Neuronal stem cell (in vitro differentiated cells): ENCODE measurements around the gene LRRC49.
"Not testable (repeated sequence)": the region's sequence is repeated elsewhere in the genome, so short reads cannot be mapped to it uniquely, and the experiment has no call there.

Experiments
- DNase-seq: peaks from one replicate; pipeline ENCODE4 v3.0.0-alpha.2; 2013; ENCODE audit warnings: low spot score
- H2AFZ ChIP-seq: one replicate; pipeline ENCODE4 v1.6.1; 2013; ENCODE audit warnings: mild to moderate bottlenecking, low read length, inconsistent platforms
- H2AK5ac ChIP-seq: 2 replicates; pipeline ENCODE4 v1.6.1; 2013; ENCODE audit warnings: low read depth, mild to moderate bottlenecking, inconsistent platforms, low read length, moderate library complexity, mixed read lengths
- H2BK120ac ChIP-seq: 2 replicates; pipeline ENCODE4 v1.6.1; 2013; ENCODE audit warnings: low read depth, mild to moderate bottlenecking, inconsistent platforms, low read length, moderate library complexity, mixed read lengths
- H2BK12ac ChIP-seq: one replicate; pipeline ENCODE4 v1.6.1; 2013; ENCODE audit warnings: low read length, inconsistent platforms
- H2BK15ac ChIP-seq: 2 replicates; pipeline ENCODE4 v1.6.1; 2013; ENCODE audit warnings: mild to moderate bottlenecking, low read length, inconsistent platforms, mixed read lengths
- H2BK5ac ChIP-seq: one replicate; pipeline ENCODE4 v1.6.1; 2013; ENCODE audit warnings: inconsistent platforms, mild to moderate bottlenecking, low read length, moderate library complexity
- H3K14ac ChIP-seq: one replicate; pipeline ENCODE4 v1.6.1; 2013; ENCODE audit warnings: low read length, inconsistent platforms
- H3K18ac ChIP-seq: 2 replicates; pipeline ENCODE4 v1.6.1; 2013; ENCODE audit warnings: low read length, inconsistent platforms
- H3K23ac ChIP-seq: 2 replicates; pipeline ENCODE4 v1.6.1; 2013; ENCODE audit warnings: low read depth, mild to moderate bottlenecking, mixed read lengths, low read length, inconsistent platforms; ENCODE audit not compliant: poor library complexity
- H3K27ac ChIP-seq: replicated peaks from 3 replicates; pipeline ENCODE4 v1.5.1; 2013; ENCODE audit warnings: low read length, inconsistent platforms
- H3K27me3 ChIP-seq, 3 experiments: 2 replicates each; pipeline ENCODE4 v1.6.1; 2013; ENCODE audit warnings: low read length in 3 of 3, mild to moderate bottlenecking in 2 of 3, inconsistent platforms in 1 of 3, low read depth in 1 of 3, mixed read lengths in 1 of 3, moderate library complexity in 1 of 3; ENCODE audit not compliant: control insufficient read depth in 3 of 3, insufficient read depth in 3 of 3
- H3K36me3 ChIP-seq, 2 donors: replicated peaks in 1 of 2; 2 replicates each; pipeline ENCODE4 v1.6.1; 2013; ENCODE audit warnings: low read length in 2 of 2; ENCODE audit not compliant: control insufficient read depth in 2 of 2, insufficient read depth in 2 of 2
- H3K4ac ChIP-seq: 2 replicates; pipeline ENCODE4 v1.6.1; 2013; ENCODE audit warnings: inconsistent platforms, mild to moderate bottlenecking, low read length, moderate library complexity
- H3K4me1 ChIP-seq, 2 donors: 1 replicate in 1 of 2; 2 replicates in 1 of 2; pipeline ENCODE4 v1.6.1; 2013; ENCODE audit warnings: low read length in 2 of 2, low read depth in 1 of 2; ENCODE audit not compliant: control insufficient read depth in 2 of 2, insufficient read depth in 1 of 2
- H3K4me2 ChIP-seq: one replicate; pipeline ENCODE4 v1.6.1; 2013; ENCODE audit warnings: mild to moderate bottlenecking, low read length, inconsistent platforms; ENCODE audit not compliant: insufficient read depth, poor library complexity, severe bottlenecking
- H3K4me3 ChIP-seq, 2 donors: 2 replicates each; pipeline ENCODE4 v1.5.1; 2013; ENCODE audit warnings: low read length in 2 of 2, mild to moderate bottlenecking in 2 of 2, inconsistent platforms in 1 of 2, moderate library complexity in 1 of 2
- H3K79me1 ChIP-seq: one replicate; pipeline ENCODE4 v1.6.1; 2013; ENCODE audit warnings: low read depth, mild to moderate bottlenecking, inconsistent platforms, low read length, moderate library complexity
- H3K9ac ChIP-seq: one replicate; pipeline ENCODE4 v1.6.1; 2013; ENCODE audit warnings: mild to moderate bottlenecking, low read depth, low read length, inconsistent platforms; ENCODE audit not compliant: poor library complexity
- H3K9me3 ChIP-seq, 2 donors: replicated peaks in 1 of 2; 2 replicates each; pipeline versions ENCODE3 to v1.6.1; 2013; ENCODE audit warnings: low read length in 2 of 2, mild to moderate bottlenecking in 2 of 2, inconsistent platforms in 1 of 2, low read depth in 1 of 2, mixed read lengths in 1 of 2, moderate library complexity in 1 of 2; ENCODE audit not compliant: control insufficient read depth in 2 of 2, insufficient read depth in 1 of 2
- H4K8ac ChIP-seq: one replicate; pipeline ENCODE4 v1.6.1; 2013; ENCODE audit warnings: low read depth, mild to moderate bottlenecking, inconsistent platforms, low read length, moderate library complexity
- H4K91ac ChIP-seq: one replicate; pipeline ENCODE4 v1.6.1; 2013; ENCODE audit warnings: low read length, low read depth, mild to moderate bottlenecking, inconsistent platforms; ENCODE audit not compliant: poor library complexity
- WGBS, 2 donors: extraction: QIAGEN DNeasy Blood & Tissue Kit; methylation state at CpG; one replicate each; pipeline ENCODE4 v1.1.7; 2013; ENCODE audit warnings: missing lambda C conversion rate in 2 of 2, mixed read lengths in 1 of 2; ENCODE audit not compliant: insufficient read length in 2 of 2, insufficient replicate concordance in 1 of 2; ENCODE audit errors: extremely low coverage in 2 of 2; 5-methylcytosine and 5-hydroxymethylcytosine counted together

The LRRC49 gene

GRCh38 chr15:71004506-71004905 lies 111.9 kb downstream of the LRRC49 start:
- not testable (repeated sequence) for H3K27me3 ChIP-seq, H3K4ac ChIP-seq, H2AFZ ChIP-seq, DNase-seq, H3K4me2 ChIP-seq, H3K4me1 ChIP-seq, H3K23ac ChIP-seq, H2BK5ac ChIP-seq, H4K91ac ChIP-seq, H2BK120ac ChIP-seq, H3K4me3 ChIP-seq, H3K36me3 ChIP-seq, H3K79me1 ChIP-seq, H3K14ac ChIP-seq, H3K27ac ChIP-seq, H4K8ac ChIP-seq, H3K18ac ChIP-seq, H2BK15ac ChIP-seq, H2BK12ac ChIP-seq, H2AK5ac ChIP-seq, H3K9ac ChIP-seq, H3K9me3 ChIP-seq
- WGBS, 2 donors: no CpG with 5 or more reads among the region's 4 CpGs

DNA sequence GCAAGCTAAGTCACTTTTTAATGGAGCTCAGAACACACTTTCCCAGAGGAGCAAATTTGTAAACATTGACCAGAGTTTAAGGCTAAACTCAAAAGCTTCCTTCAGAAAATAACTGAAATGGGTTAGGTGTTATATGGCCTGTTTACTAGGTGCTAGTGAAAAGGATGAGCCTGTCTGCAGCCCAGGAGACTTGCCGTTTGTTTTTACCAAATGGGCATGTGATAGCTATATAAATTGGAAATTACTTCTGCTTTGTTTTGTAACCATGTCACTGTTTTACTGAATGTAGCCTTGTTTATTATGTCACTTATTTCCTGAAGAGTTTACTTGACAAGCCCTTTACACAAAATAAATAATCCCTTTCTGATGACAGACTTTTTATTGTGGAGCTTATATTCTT lies 113.3 kb downstream of the LRRC49 start:
- Histone ChIP-seq H2BK15ac (no peak overlapping the region), H2BK12ac (no peak overlapping the region)

GRCh38 chr15:71008250-71008870 lies 115.7 kb downstream of the LRRC49 start:
- WGBS, 2 donors: no CpG with 5 or more reads among the region's 2 CpGs

More for the DNA sequence above, 113.3 kb downstream of the LRRC49 start:
- H3K4me2 ChIP-seq: no peak overlapping the region
- H3K14ac ChIP-seq: no peak overlapping the region
- no peak overlapping the region for H2BK5ac ChIP-seq
- H3K36me3 ChIP-seq: peaks cover 0 to 2% of the 10 kb centered on the region in 2 donors
- H2AFZ ChIP-seq: no peak overlapping the region
- DNase-seq: no peak
- H3K4me1 ChIP-seq: no peaks in the 10 kb centered on the region
- H4K8ac ChIP-seq: no peak overlapping the region
- no peak overlapping the region for H3K27ac ChIP-seq
- no peak overlapping the region for H3K18ac ChIP-seq
- H3K23ac ChIP-seq: no peak overlapping the region
- H3K9me3 ChIP-seq: no peaks in the 10 kb centered on the region
- no peak overlapping the region for H3K9ac ChIP-seq
- no peak overlapping the region for H3K4ac ChIP-seq
- H2AK5ac ChIP-seq: no peak overlapping the region
- no CpG with 5 or more reads among the region's 1 CpG for WGBS, 2 donors
- no peaks in the 10 kb centered on the region for H3K27me3 ChIP-seq
- H3K79me1 ChIP-seq: no peaks in the 10 kb centered on the region
- no peak overlapping the region for H2BK120ac ChIP-seq
- H4K91ac ChIP-seq: no peak overlapping the region
- H3K4me3 ChIP-seq: no peak overlapping the region

DNA sequence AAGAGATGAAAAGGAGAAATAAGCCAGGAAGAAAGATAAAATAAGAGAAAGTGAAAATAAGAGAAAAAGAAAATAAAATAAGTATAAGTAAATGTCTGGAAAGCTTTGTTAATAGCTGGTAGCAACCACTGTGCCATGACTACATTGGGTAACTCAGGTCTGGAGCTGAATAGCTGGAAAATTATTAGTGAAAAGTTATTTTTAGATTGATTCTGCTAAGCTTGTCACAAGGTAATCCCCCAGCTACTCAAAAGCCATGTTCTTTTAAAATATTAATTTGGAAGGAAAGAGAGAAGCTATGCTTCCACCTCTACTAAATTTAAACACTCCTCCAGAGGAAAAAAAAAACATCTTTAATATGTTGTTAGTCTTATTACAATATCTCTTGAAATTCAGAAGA lies 117.8 kb downstream of the LRRC49 start:
- no peak overlapping the region for H2AFZ ChIP-seq
- H3K79me1 ChIP-seq: peaks cover 2% of the 10 kb centered on the region
- H3K4me1 ChIP-seq: no peaks in the 10 kb centered on the region
- no peak for DNase-seq
- no peak overlapping the region for H4K91ac ChIP-seq
- no peaks in the 10 kb centered on the region for H3K27me3 ChIP-seq
- no peak overlapping the region for H3K9ac ChIP-seq
- no peak overlapping the region for H2BK120ac ChIP-seq
- H3K27ac ChIP-seq: no peak overlapping the region
- no peak overlapping the region for H4K8ac ChIP-seq
- no peak overlapping the region for H2BK15ac ChIP-seq
- H3K4me2 ChIP-seq: no peak overlapping the region
- no peak overlapping the region for H2AK5ac ChIP-seq
- no peak overlapping the region for H3K18ac ChIP-seq
- H2BK12ac ChIP-seq: no peak overlapping the region
- no peaks in the 10 kb centered on the region for H3K9me3 ChIP-seq
- H3K23ac ChIP-seq: no peak overlapping the region
- peaks cover 0 to 3% of the 10 kb centered on the region in 2 donors for H3K36me3 ChIP-seq
- no peak overlapping the region for H3K4me3 ChIP-seq
- H3K14ac ChIP-seq: no peak overlapping the region
- no peak overlapping the region for H3K4ac ChIP-seq
- H2BK5ac ChIP-seq: no peak overlapping the region

More at GRCh38 chr15:71008250-71008870, 115.7 kb downstream of the LRRC49 start:
- no peaks in the 10 kb centered on the region for H3K4me1 ChIP-seq
- H4K8ac ChIP-seq: no peak overlapping the region
- no peak overlapping the region for H2BK120ac ChIP-seq
- H3K23ac ChIP-seq: no peak overlapping the region
- no peaks in the 10 kb centered on the region for H3K27me3 ChIP-seq
- H2AFZ ChIP-seq: no peak overlapping the region
- no peak overlapping the region for H2BK5ac ChIP-seq
- H3K4me3 ChIP-seq: no peak overlapping the region
- no peak for DNase-seq
- H3K36me3 ChIP-seq: peaks cover 0 to 3% of the 10 kb centered on the region in 2 donors
- no peak overlapping the region for H2BK12ac ChIP-seq
- H4K91ac ChIP-seq: no peak overlapping the region
- H3K18ac ChIP-seq: no peak overlapping the region
- no peak overlapping the region for H3K4me2 ChIP-seq
- no peak overlapping the region for H3K4ac ChIP-seq
- H3K9me3 ChIP-seq: no peaks in the 10 kb centered on the region
- H3K79me1 ChIP-seq: no peaks in the 10 kb centered on the region
- H3K27ac ChIP-seq: no peak overlapping the region
- no peak overlapping the region for H2AK5ac ChIP-seq
- H2BK15ac ChIP-seq: no peak overlapping the region
- no peak overlapping the region for H3K9ac ChIP-seq
- H3K14ac ChIP-seq: no peak overlapping the region
